GM18498 (cell line): ENCODE results near the gene SLC1A5.

ENCODE experiments used
- ATAC-seq: cut with Tn5 transposase; IDR thresholded peaks from one replicate; pipeline ENCODE4 v1.9.1; 2021; ENCODE audit warnings: mild to moderate bottlenecking, moderate library complexity; ENCODE audit not compliant: unreplicated experiment

SLC1A5 gene

GRCh38 chr19:46726971-46727501 lies 61.4 kb downstream of the SLC1A5 start:
- ATAC-seq, result no peak

- no peak for ATAC-seq
Measured at GRCh38 chr19:46726551-46726950, 61.8 kb downstream of the SLC1A5 start.

DNA sequence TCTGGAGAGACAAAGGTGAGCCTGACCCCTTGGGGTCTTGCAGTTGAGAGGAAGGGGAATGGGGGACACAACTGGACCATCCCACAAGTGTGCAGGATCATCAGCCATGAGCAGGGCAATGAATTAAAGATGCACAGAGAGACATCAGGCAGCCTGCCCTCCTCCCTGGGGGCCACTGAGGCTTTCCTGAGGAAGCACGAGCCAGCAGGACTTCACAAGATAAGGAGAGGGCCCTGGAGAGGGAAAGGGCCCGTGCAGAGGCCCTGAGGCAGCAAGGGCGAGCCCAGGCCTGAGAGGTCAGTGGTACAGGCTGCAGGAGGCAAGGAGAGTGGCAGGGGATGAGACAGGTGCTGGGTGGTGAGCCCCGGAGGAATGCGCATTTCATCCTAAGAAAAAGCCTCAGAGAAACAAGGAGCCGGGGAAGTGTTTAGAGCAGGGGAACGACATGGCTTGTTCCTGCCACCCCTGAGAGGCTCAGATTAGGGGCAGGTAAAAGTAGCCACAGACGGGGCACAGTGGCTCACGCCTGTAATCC lies 62.5 kb downstream of the SLC1A5 start:
- ATAC-seq, result no peak

- no peak for ATAC-seq
Measured at GRCh38 chr19:46725036-46725820, 63.2 kb downstream of the SLC1A5 start.
